Measurements from ENCODE around the gene PIP4P1. TPM values are rescaled to one million over a fixed set of nuclear protein-coding genes. Genes with fewer than 3 reads are reported as not detected.
A peak's percentile ranks its signal among the peaks of the same experiment; 100 is the strongest.

PIP4P1 gene
- total and polyA plus RNA-seq, 9 of the 15 experiments (the other 6 are each of a cell fraction or from before 2014, with no cell fraction given), result 5.3 to 20.9 (median 10.7) TPM

GRCh38 chr14:20458031-20458789, 3.0 kb downstream of the PIP4P1 start:
- TF ChIP-seq GMEB1 (CRISPR knock-in tag; IDR thresholded peaks at IDR 0.05) (no peak), POLR2AphosphoS5 (IDR thresholded peaks at IDR 0.05; ENCODE audit: control insufficient read depth, insufficient read depth, low read depth, low read length) (peak; percentile 37; the same call in 1 of the 2 replicates), ZBTB2 (IDR thresholded peaks at IDR 0.05) (no peak), RBFOX2 (IDR thresholded peaks at IDR 0.05; ENCODE audit: low read depth, low read length) (0 out of 2 replicates have a peak, but pooled peaks have one; percentile 12), POLR2AphosphoS2 (IDR thresholded peaks at IDR 0.05; ENCODE audit: low read length) (peak; percentile 64; the same call in 1 of the 2 replicates)
- no TSS peak for BruUV-seq (replicated peaks)
- Histone ChIP-seq H3K27ac (ENCODE audit: extremely low read depth, low read depth, low read length) (peak overlapping the region; percentile 34; the same call in 1 of the 3 replicates), H3K9ac (ENCODE audit: insufficient read depth in 1 of 2, low read depth in 2 of 2, low read length in 2 of 2) (peak overlapping the region in 1 of 2 experiments; percentile 72; a peak in 1 of 4 replicates), H3K27me3 (ENCODE audit: control insufficient read depth in 2 of 2, insufficient read depth in 2 of 2, low read length in 2 of 2) (no peaks in the 10 kb centered on the region), H3K36me3 (ENCODE audit: control insufficient read depth, insufficient read depth, low read length) (peaks cover 43% of the 10 kb centered on the region), H3K4me2 (ENCODE audit: insufficient read depth, low read length) (0 out of 2 replicates have a peak overlapping the region, but pooled peaks have one; percentile 6), H3K9me1 (ENCODE audit: control insufficient read depth, insufficient read depth, low read length) (no peaks in the 10 kb centered on the region), H2AFZ (ENCODE audit: low read depth, low read length) (no peak overlapping the region), H4K20me1 (replicated peaks; ENCODE audit: control insufficient read depth, insufficient read depth, low read length) (no peaks in the 10 kb centered on the region), H3K9me3 (replicated peaks; ENCODE audit: control insufficient read depth, insufficient read depth, low read depth, low read length) (no peaks in the 10 kb centered on the region), H3K4me3 (no peak overlapping the region), H3K79me2 (ENCODE audit: control insufficient read depth, insufficient read depth, low read length) (peaks cover 70% of the 10 kb centered on the region), H3K4me1 (replicated peaks in 1 of 2; ENCODE audit: control insufficient read depth in 2 of 2, insufficient read depth in 2 of 2, low read length in 2 of 2) (peaks cover 32 to 33% of the 10 kb centered on the region in 2 experiments)
- in situ Hi-C loops (cut with MboI), result no loop called here
- ATAC-seq (no peak), DNase-seq (ENCODE audit: extremely low read depth in 1 of 4, low spot score in 3 of 4) (peak in 1 of 4 experiments; percentile 14), FAIRE-seq (no peak)
- 56% methylated on average over 6 of the region's 8 CpGs for WGBS (ENCODE audit: insufficient coverage, low coverage, missing lambda C conversion rate)
- CTCF ChIA-PET (ENCODE audit: low intra/inter-chr PET ratio), result no interaction called here
- POLR2A ChIA-PET, result interaction anchor here (0.7 to 1.4 kb wide), 2 partner anchors 11 to 115 kb away, joined by 3 to 4 read pairs; partner anchors contain the start of gene PARP2
- intact Hi-C loops (cut with micrococcal nuclease), result loop anchor here (5.0 kb wide), 1 partner anchor 149 kb away; no protein-coding TSS in a partner anchor
